GM19468 (cell line): ENCODE data around the gene CCSER1.
"Not testable (repeated sequence)": the region's sequence is repeated elsewhere in the genome, so short reads cannot be mapped to it uniquely, and the experiment has no call there.

Experiments used
- ATAC-seq: cut with Tn5 transposase; IDR thresholded peaks from one replicate; pipeline ENCODE4 v1.9.1; 2021; ENCODE audit warnings: mild to moderate bottlenecking, moderate library complexity, moderate number of reproducible peaks; ENCODE audit not compliant: unreplicated experiment; ENCODE audit errors: extremely low read depth

The CCSER1 gene

DNA sequence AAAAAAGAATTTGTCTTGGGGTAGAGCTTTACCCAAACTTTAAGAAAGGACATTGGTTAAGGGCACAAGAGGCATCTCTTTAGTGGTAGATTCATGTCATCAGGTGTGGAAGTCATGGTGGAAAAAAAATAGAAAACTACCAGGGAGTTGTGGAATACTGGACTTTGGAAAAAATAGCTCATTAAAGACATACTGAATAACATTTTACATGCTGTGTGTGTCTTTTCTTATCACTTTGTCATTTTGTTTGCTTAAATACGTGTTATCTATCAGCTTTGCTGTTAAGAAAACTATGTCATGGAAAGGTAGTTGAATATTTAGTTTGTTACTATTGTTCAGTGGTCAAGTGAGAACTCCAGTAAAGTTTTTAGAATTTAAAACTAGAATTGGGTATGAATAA is 147.0 kb downstream of the CCSER1 start:
- ATAC-seq, result no peak

DNA sequence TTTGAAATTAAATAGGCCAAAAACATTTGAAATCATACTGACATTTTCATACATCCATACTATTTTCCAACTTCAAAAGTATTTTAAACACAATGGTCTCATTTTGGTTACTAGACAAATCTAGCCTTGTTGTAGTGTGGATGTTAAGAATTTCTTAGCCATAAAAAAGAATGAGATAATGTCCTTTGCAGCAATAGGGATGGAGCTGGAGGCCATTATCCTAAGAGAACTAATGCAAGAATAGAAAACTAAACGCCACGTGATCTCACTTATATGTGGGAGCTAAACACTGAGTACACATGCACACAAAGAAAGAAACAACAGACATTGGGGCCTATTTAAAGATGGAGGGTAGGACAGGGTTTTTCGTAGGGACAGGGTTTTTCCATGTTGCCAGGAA is 153.8 kb downstream of the CCSER1 start:
- no peak for ATAC-seq

DNA sequence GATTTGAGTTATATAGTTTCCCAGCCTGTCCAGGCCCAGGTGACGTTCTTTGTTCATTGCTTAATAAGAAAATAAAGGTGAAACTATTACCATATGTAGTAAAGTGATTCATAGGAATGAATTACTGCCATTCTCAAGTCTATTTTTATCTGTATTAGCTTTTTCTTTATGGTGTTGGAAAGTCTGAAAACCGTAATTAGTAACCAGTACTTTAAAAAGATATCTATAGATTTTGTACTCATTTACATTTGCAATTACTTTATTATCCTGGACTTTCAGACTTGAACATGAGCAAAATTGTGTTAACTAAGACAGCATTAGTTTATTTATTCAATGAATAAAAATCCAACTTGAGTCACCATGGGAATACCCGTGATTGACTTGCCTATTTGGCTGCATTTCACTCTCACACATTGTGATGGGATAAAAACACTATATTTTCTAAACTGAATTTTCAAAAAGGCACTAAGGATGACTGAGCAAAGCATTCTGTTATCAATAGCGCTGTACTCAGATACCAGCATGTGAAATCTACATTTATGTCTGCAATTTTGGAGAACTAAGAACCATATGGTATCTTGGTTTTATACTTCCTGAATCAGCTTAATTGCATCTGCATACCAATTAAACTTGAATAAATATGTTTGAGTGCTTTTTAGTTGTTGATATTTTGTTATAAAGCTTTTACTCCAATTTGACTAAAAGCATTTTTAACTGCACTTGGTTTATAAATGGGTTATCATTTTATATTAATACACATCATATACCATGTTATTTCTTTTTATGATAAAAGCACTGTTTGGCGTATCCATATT is 154.6 kb downstream of the CCSER1 start:
- ATAC-seq, result no peak

DNA sequence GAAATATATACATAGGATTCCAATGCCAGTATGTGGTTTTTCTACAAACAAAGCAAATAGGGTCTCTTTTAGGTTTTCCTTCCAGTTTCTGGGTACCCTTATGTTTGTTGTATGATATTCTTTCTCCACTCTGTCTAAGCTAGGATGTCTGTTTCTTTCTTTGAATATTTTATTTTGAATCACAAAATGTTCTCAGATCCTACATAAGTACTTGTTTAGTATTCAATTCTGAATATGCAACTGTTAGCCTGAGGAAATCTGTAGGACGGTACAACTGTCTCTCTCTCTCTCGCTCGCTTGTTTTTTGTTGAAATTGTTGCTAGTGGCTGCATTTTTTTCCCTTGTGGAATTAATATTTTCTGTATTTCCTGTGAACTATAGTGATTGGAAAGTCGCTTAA is 163.2 kb downstream of the CCSER1 start:
- ATAC-seq, result no peak

DNA sequence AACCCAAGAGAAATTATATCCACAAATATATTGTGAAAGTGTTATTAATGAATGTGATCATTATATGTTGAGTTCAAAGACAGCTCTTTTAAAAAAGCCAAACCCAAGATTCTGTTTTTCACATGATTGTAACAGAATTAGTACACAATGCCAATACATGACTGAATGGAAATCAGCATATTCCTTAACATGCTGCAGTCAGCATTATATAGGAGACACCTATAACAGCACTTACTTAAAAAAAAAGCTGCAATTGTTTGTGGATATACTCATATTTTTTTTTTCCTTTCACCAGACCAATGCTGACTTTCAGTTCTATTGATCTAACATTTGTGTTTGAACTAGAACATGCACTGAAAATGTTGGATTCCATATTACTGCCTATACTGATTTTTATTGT is 165.2 kb downstream of the CCSER1 start:
- no peak for ATAC-seq

DNA sequence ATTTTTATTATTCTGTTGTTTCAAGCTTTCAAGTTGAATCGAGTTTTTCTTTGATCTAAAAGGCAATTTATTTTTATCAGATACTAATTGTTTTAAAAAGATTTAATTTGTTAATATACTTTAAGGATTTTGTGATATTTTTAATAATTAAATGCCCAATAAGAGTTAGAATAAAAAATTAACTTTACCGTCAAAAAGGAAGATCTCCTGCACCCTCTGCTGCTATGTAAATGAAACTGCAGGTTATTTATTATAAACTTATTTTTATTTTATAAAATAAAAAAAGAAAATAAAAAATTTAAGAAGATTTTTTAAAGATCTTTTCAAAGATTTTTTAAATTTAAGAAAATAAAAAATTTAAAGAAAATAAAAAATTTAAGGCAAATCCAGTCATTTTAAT is 166.1 kb downstream of the CCSER1 start:
- no peak for ATAC-seq

DNA sequence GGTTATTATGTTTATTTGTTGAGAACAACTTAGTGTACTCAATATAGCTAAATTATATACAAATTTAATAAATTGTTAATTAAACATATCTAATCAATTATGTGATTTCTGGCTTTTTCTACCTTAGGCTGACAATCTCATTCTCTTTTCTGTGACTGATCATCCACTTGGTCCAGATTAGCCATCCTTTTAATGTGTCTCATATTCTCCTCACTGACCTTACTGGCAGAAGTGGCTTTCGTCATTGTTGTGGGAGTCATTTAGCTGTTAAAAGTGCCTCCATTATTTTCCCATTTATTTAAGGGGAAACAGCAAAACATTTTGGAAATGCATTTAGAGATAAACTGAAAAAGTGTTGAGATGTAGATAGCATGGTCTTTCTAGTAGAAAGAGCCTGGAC is 172.2 kb downstream of the CCSER1 start:
- ATAC-seq, result no peak

DNA sequence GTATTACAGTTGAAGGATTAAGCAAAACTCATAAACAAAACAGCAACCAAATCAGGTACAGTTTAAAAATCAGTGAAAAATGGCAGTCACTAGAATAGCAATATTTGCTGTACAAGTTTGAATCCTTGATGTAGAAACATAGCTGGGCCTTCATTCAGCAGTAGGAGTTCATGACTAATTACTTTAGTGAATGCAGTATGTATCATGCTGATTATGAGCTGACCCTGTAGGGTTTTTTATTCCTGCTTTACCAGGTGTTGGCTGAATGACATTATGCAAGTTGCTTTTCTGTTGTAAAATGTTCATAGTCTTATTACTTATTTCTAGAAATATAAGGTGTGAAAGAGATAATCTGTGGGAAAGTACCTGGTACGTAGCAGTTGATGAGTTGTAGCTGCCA is 179.6 kb downstream of the CCSER1 start:
- ATAC-seq, result no peak

DNA sequence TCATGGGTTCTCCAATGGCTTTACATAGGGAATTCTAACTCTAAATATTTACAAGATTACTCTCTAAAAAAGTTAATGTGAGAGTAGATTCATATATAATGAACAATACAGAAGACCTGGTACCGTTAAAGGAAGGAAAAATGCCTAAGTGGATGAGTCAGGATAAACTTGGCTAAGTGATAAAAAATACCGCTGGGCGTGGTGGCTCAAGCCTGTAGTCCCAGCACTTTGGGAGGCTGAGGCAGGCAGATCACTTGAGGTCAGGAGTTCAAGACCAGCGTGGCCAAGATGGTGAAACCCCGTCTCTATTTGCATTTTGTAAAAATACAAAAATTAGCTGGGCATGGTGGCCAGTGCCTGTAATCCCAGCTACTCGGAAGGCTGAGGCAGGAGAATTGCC is 189.9 kb downstream of the CCSER1 start:
- not testable (repeated sequence) for ATAC-seq

DNA sequence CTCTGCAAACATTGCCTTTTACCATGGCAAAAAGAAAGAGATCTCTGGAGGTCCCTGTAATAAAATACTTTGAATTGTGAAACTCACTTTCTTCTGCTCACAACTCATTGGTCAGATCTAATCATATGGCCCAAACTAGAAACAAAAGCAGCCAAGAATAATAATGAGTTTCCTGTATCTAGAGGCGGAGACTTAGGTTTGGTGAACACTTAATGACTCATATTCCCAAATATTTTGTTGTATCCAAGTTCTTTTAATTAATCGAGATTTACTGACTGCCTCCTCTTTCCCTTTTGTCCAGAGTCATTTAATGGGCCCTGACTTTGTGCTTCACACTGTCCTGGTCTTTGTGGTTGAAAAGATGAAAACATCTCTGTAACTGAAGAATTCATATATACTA is 190.6 kb downstream of the CCSER1 start:
- no peak for ATAC-seq

DNA sequence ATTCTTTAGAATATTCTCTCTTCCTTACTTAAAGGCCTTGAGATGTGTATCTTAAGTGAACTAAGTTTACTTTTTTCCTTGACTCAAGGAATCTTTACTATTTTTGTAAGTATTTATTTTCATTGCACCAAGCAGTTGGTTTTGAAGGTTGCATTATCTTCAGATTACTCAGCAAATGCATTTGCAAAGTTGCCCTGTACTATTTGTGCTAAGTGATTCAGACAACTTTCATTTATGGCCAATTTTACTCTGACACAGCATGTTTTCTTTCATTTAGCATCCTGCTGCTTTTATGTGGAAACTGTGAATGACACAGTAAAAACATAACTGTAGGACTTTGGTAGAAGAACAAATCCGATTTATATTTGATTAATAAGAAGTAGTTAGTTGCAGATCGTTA is 191.0 kb downstream of the CCSER1 start:
- ATAC-seq, result no peak

DNA sequence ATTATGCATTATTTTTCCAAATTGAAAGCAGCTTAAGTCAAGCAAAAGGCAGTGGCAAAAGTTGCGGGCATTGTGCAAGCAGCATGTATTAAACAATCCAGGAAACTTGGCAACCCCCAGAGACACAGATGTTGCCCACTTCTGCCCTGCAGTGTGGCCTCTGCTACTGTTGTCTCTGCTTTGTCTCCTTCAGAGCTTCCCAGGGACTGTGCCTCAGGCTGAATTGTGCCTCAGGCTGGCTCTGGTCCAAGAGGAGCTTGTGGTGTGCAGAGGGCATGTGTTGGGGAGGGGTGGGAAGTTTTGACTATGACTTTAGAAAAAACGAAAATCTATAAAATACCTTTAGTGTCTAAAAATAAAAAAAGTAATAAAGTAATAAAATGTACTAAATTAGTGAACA is 201.4 kb downstream of the CCSER1 start:
- no peak for ATAC-seq

DNA sequence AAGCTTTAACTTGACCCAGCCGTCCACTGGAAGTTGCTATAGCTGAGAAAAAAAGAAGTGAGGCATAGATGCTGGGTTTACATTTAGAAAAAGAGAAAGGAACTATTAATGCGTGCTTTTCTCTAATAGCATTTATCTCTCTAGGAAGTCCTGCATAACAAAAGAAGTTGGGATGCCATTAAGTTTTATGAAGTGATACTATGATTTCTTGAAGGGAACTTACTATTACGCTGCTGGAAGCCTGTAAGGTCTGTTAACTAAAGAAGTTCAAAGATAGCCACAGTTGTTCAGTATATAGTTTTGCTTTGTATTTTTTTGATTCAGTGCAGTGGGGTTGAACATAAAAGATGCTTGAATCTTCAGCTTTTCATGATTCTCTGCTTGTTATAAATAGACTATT is 203.4 kb downstream of the CCSER1 start:
- no peak for ATAC-seq

DNA sequence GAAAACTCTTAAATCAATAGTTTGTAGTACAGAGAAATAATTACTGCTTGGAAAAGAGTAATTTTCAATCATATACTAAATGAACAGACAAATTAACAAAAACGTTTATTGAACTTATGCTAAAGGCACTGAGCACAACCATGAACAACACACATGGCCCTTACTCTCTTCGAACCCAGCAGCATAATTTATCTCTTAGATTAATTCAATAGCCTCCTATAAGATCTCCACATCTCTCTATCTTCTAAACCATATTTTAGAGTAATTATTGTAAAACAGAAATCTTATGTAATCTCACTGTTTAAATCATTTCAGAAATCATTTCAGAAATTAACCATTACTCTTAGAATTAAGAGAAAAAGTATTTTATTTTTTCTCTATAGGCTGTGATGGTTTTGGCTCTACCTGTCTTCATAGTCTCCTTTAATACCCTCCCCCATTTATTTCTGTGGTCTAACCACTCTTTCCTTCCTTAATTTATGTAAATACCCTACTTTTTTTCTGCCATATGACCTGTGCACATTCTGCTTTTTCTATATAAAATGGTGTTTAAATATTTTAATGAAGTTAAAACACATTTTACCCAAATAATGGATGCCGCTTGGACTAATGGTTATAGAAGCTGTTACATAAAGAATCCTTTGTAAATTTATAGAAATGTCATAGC is 218.5 kb downstream of the CCSER1 start:
- no peak for ATAC-seq

DNA sequence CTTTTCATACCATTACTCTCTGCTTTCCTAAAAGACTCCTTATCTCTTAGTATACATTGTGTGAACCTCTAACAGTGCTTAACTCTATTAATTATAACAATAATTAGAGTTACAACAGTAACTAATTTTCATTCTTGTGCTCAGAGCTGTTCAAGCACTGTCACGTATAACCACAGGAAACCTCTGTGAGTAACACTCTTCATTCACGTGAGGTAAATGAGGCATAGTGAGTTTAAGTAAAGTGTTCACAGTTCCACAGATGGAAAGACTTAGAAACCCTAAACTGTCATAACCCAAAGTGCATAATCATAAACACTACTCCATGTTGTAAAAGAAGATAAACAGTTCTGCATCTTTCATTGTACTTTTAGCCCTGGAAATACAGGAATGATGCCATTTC is 222.4 kb downstream of the CCSER1 start:
- no peak for ATAC-seq

DNA sequence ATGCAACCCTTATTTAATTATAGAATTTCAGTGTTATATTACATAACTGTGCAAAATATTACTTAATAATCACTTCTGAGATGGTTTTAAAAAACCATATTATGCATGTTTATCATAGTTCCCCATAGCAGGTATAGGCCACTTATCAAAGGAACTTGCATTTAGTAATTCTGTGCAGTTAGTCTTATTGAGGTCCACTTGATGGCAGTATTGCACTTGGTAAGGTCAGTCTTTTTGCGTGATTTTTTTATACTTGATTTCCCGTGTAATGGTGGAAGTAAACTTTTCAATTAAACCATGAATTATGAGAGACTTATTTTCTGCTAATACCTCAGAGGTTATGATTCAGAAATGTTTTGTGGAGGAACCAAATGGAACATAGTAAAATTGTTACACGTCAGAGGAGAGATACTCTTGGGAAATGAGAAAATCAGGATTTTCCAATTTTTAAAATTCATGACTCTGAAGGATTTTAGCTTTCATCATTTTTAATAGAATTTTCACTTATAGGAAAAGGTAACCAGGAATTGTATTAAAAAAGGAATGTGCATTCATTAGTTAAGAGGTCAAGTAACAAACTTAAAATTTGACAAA is 230.0 kb downstream of the CCSER1 start:
- no peak for ATAC-seq

DNA sequence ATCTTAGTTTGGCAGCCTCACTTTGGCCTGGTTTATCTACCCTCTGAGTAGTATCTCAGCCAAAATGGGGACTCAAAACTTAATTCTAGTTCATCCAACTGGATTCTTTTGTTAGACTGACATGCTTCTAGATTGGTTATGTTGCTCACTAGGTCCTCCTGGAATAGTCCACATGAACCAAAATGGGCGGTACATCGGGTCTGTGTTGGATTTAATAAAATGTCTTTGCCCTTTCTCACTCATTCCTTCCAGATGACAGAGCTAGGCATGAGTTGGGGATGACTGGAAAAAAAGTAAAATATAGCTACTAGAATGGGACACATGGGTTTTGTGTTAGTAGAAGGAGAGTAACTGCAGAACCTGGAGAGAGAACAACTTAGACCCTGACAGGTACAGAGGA is 247.9 kb downstream of the CCSER1 start:
- no peak for ATAC-seq

DNA sequence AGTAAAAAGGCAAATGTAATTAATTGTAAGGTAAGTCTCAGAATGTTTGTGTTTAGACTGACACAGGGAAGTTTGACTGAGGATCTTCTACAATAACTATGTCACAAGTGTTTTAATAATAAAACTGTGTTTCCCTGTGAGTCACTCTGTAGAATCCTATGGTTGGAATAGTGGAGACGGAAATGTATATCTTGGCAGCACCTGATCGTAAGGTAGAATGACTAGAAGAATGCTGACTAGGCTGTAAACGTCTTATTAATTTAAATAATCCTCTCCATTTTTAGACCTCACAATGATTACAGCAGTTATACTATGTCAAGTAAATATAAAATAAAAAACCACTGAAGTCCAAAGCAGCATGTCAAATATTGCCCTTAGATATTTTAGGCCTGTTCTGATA is 266.0 kb downstream of the CCSER1 start:
- no peak for ATAC-seq

DNA sequence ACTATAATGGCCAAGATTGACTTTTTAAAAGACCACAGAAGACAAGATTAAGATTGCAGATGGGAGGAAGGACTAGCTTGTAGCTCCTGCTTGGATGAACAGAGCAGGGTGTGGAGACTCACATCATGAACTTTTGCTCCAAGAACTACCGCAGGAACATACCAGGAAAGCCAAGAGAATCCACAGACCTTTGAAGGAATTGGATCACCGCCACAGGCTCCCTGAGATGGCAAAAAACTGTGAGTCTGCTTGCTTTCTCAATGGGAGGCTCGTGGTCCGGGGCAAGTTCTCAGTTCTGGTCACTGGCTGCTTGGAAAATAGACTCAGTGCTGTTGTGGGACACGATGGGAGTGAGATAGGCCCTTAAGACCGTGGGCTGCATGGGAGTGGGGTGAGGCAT is 276.6 kb downstream of the CCSER1 start:
- ATAC-seq, result no peak

DNA sequence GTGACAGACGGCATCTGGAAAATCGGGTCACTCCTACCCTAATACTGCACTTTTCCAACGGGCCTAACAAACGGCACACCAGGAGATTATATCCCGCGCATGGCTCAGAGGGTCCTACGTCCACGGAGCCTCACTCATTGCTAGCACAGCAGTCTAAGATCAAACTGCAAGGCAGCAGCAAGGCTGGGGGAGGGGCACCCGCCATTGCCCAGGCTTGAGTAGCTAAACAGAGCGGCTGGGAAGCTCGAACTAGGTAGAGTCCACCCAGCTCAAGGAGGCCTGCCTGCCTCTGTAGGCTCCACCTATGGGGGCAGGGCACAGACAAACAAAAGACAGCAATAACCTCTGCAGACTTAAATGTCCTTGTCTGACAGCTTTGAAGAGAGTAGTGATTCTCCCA is 280.7 kb downstream of the CCSER1 start:
- not testable (repeated sequence) for ATAC-seq

DNA sequence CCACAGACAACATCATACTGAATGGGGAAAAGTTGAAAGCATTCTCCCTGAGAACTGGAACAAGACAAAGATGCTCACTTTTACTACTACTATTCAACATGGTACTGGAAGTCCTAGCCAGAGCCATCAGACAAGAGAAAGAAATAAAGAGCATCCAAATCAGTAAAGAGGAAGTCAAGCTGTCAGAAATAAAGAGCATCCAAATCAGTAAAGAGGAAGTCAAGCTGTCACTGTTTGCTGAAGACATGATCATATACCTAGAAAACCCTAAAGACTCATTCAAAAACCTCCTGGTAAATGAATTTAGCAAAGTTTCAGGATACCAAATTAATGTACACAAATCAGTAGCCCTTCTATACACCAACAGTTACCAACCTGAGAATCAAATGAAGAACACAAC is 285.6 kb downstream of the CCSER1 start:
- ATAC-seq, result not testable (repeated sequence)

DNA sequence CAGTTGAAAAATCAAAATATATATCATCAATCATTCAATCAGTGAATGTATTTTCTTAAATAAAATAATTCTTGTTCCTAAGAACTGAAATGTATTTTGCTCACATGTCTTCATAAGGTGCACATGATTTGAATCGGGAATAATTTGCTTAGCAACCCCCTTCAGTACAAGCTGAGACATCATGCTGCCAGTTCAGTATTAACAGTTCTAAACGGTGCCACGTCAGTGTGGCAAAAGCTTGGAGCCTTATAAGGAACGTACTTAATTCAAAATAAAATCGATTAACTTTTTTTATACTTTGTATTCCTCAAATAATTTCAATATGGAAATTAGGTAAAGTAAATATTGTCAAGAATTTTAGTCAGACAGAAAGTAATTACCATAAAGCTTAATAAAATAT is 287.9 kb downstream of the CCSER1 start:
- no peak for ATAC-seq
